DOHH2 (cell line): Measurements from ENCODE around the gene KDM5B.

ENCODE experiments used
- CTCF ChIP-seq: fragments of 200-600 bp; sonication (generic); IDR thresholded peaks from one replicate; pipeline ENCODE4 v1.5.1; 2014; ENCODE audit warnings: antibody characterized with exemption, mild to moderate bottlenecking, low read depth, low read length; ENCODE audit not compliant: poor library complexity, severe bottlenecking
- EZH2phosphoT487 ChIP-seq: fragments of 200-600 bp; sonication (generic); IDR thresholded peaks from 2 replicates; pipeline ENCODE4 v1.6.1; 2017; ENCODE audit warnings: borderline replicate concordance, mild to moderate bottlenecking, antibody characterized with exemption, low read length, moderate library complexity, mixed read lengths

GRCh38 chr1:202836623-202837403 is 28.6 kb upstream of the KDM5B start:
- TF ChIP-seq CTCF (no peak), EZH2phosphoT487 (no peak)
